T-cell (primary cell): ENCODE results near the gene PLS3. TPM values are rescaled to one million over a fixed set of nuclear protein-coding genes. Genes with fewer than 3 reads are reported as not detected.

Experiments used
- ATAC-seq, 4 experiments: fragments of 200-7000 bp in 3 of 4; fragments of 150-1000 bp in 1 of 4; cut with Tn5 transposase; replicated peaks in 1 of 4; 1 replicate in 3 of 4; 2 replicates in 1 of 4; pipeline ENCODE4 v1.10.0; 2021; ENCODE audit warnings: moderate library complexity in 3 of 4, mild to moderate bottlenecking in 2 of 4, moderate number of reproducible peaks in 1 of 4
- CTCF ChIA-PET, 2 donors: fragments of 300-600 bp; sonication (Branson Sonifier 250); formaldehyde crosslinking; loops; one replicate each; lab custom pipeline; 2022; ENCODE audit warnings: antibody characterized with exemption in 2 of 2; lab: Charles Lee
- POLR2A ChIA-PET, 2 donors: fragments of 300-600 bp; sonication (Branson Sonifier 250); formaldehyde crosslinking; loops; one replicate each; lab custom pipeline; 2022; ENCODE audit warnings: antibody characterized with exemption in 2 of 2; lab: Charles Lee
- DNase-seq, 35 experiments: peaks; one replicate each; pipeline versions ENCODE4 v3.0.0 to v3.0.0-alpha.2; 2013 to 2023
- H3K27ac ChIP-seq: one replicate; pipeline ENCODE4 v1.5.1; 2013; ENCODE audit warnings: low read length
- H3K27me3 ChIP-seq, 2 experiments: replicated peaks in 1 of 2; 1 replicate in 1 of 2; 2 replicates in 1 of 2; pipeline versions ENCODE4 v1.6.1 to v1.7.0; 2013; ENCODE audit warnings: low read length in 1 of 2, mixed read lengths in 1 of 2; ENCODE audit not compliant: control insufficient read depth in 2 of 2, insufficient read depth in 2 of 2; ENCODE audit errors: extremely low read depth in 1 of 2
- H3K36me3 ChIP-seq, 2 donors: 1 replicate in 1 of 2; 2 replicates in 1 of 2; pipeline versions ENCODE4 v1.6.1 to v1.7.0; 2013; ENCODE audit warnings: low read length in 1 of 2; ENCODE audit not compliant: control insufficient read depth in 2 of 2, insufficient read depth in 1 of 2; ENCODE audit errors: extremely low read depth in 1 of 2
- H3K4me1 ChIP-seq, 2 experiments: 1 replicate in 1 of 2; 2 replicates in 1 of 2; pipeline versions ENCODE4 v1.6.1 to v1.7.0; 2013; ENCODE audit warnings: low read length in 2 of 2, mixed read lengths in 1 of 2; ENCODE audit not compliant: insufficient read depth in 2 of 2, control insufficient read depth in 1 of 2; ENCODE audit errors: extremely low read depth in 1 of 2
- H3K4me3 ChIP-seq, 2 donors: 1 replicate in 1 of 2; 2 replicates in 1 of 2; pipeline versions ENCODE4 v1.5.1 to v1.7.0; 2013; ENCODE audit warnings: mild to moderate bottlenecking in 2 of 2, low read length in 1 of 2, moderate library complexity in 1 of 2; ENCODE audit not compliant: control insufficient read depth in 1 of 2; ENCODE audit errors: extremely low read depth in 1 of 2
- H3K9me3 ChIP-seq: 2 replicates; pipeline ENCODE4 v1.7.0; 2013
- H3K27ac Mint-ChIP-seq, 2 donors: one replicate each; pipeline ENCODE4 v1.8.0; 2020 to 2021; ENCODE audit warnings: mild to moderate bottlenecking in 2 of 2, mixed read lengths in 2 of 2
- H3K27me3 Mint-ChIP-seq, 2 donors: one replicate each; pipeline ENCODE4 v1.8.0; 2021 to 2022; ENCODE audit warnings: mixed read lengths in 2 of 2
- H3K36me3 Mint-ChIP-seq: one replicate; pipeline ENCODE4 v1.8.0; 2021; ENCODE audit warnings: mixed read lengths
- H3K4me1 Mint-ChIP-seq, 3 donors: one replicate each; pipeline ENCODE4 v1.8.0; 2020 to 2022; ENCODE audit warnings: mixed read lengths in 3 of 3, mild to moderate bottlenecking in 1 of 3
- H3K4me3 Mint-ChIP-seq, 3 donors: one replicate each; pipeline ENCODE4 v1.8.0; 2020 to 2022; ENCODE audit warnings: mild to moderate bottlenecking in 3 of 3, mixed read lengths in 3 of 3, moderate library complexity in 3 of 3
- H3K9me3 Mint-ChIP-seq, 3 donors: one replicate each; pipeline ENCODE4 v1.8.0; 2020 to 2022; ENCODE audit warnings: mixed read lengths in 3 of 3
- WGBS: methylation state at CpG from one replicate; pipeline ENCODE4 v1.1.5; 2013; ENCODE audit warnings: missing lambda C conversion rate; ENCODE audit not compliant: insufficient coverage; 5-methylcytosine and 5-hydroxymethylcytosine counted together
- total RNA-seq, 35 experiments: library from RNA in 6 of 35; stranded (reverse) in 6 of 35; fragments of 120-200 nt in 1 of 35; gene quantifications; one replicate each; pipeline versions ENCODE4 v1.2.1 to v1.2.4 and lab custom pipeline; 2013 to 2026

The PLS3 gene
- total RNA-seq, 5 donors from 2014 or later (not counting 1 experiment from before 2014, with no cell fraction given): 0.30 to 1.3 (median 0.73) TPM

DNA sequence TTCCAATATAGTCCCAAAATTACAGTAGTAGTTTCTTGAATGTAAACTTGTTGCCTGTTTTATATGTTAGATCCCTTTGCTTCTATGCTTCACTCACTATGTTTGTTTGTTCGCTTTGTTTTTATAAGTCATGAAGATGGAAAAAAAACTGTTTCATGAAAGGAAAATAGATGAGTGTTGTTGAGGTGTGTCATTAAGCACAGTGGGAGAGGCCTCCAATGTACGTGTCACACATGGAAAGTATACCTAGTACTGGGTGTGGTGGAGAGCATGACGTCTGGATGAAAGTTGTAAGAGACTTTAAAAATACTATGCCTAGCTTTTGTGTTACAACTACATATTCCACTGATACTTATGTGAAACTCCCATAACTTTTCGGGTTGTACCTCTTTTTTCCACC is 28.4 kb downstream of the PLS3 start:
- H3K36me3 Mint-ChIP-seq: no peaks in the 10 kb centered on the region
- Histone ChIP-seq H3K9me3 (no peaks in the 10 kb centered on the region), H3K27me3 (no peaks in the 10 kb centered on the region), H3K4me1 (no peaks in the 10 kb centered on the region), H3K27ac (no peak overlapping the region), H3K4me3 (no peak overlapping the region), H3K36me3 (no peaks in the 10 kb centered on the region)
- no peaks in the 10 kb centered on the region for H3K4me1 Mint-ChIP-seq
- H3K9me3 Mint-ChIP-seq: no peaks in the 10 kb centered on the region
- WGBS: no CpG with 5 or more reads among the region's 4 CpGs
- POLR2A ChIA-PET: no interaction called here
- peaks cover 0 to 19% of the 10 kb centered on the region in 2 donors for H3K27me3 Mint-ChIP-seq
- DNase-seq (no peak), ATAC-seq (no peak)
- no peak overlapping the region for H3K27ac Mint-ChIP-seq
- H3K4me3 Mint-ChIP-seq: no peak overlapping the region
- CTCF ChIA-PET: no interaction called here

DNA sequence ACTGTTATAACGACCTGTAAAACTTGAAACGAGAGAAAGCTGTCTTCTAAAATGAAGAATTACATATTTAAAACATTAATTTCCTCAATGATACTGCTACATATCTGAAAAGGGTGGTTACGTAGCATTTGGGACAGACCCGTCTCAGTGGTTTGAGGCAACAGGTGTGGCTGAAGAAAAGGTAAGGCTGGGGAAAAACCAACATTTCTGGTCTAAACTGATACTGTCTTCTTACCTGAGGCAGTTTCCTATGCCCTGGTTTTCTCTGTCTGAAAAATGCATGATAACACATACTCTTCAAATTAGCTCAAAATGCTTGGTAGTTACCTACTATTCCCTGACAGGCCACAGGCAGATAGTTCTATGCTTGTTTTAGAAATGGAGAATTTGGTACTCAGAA is 30.4 kb downstream of the PLS3 start:
- no peaks in the 10 kb centered on the region for H3K36me3 ChIP-seq
- no peak overlapping the region for H3K4me3 ChIP-seq
- H3K27me3 ChIP-seq: no peaks in the 10 kb centered on the region
- CTCF ChIA-PET: no interaction called here
- POLR2A ChIA-PET: no interaction called here
- Mint-ChIP-seq H3K27ac (no peak overlapping the region), H3K27me3 (peaks cover 0 to 30% of the 10 kb centered on the region in 2 donors), H3K4me3 (no peak overlapping the region), H3K36me3 (no peaks in the 10 kb centered on the region), H3K4me1 (no peaks in the 10 kb centered on the region), H3K9me3 (no peaks in the 10 kb centered on the region)
- ATAC-seq: no peak
- no peak overlapping the region for H3K27ac ChIP-seq
- DNase-seq: no peak
- H3K4me1 ChIP-seq: no peaks in the 10 kb centered on the region
- H3K9me3 ChIP-seq: no peaks in the 10 kb centered on the region
- no CpG with 5 or more reads among the region's 4 CpGs for WGBS

DNA sequence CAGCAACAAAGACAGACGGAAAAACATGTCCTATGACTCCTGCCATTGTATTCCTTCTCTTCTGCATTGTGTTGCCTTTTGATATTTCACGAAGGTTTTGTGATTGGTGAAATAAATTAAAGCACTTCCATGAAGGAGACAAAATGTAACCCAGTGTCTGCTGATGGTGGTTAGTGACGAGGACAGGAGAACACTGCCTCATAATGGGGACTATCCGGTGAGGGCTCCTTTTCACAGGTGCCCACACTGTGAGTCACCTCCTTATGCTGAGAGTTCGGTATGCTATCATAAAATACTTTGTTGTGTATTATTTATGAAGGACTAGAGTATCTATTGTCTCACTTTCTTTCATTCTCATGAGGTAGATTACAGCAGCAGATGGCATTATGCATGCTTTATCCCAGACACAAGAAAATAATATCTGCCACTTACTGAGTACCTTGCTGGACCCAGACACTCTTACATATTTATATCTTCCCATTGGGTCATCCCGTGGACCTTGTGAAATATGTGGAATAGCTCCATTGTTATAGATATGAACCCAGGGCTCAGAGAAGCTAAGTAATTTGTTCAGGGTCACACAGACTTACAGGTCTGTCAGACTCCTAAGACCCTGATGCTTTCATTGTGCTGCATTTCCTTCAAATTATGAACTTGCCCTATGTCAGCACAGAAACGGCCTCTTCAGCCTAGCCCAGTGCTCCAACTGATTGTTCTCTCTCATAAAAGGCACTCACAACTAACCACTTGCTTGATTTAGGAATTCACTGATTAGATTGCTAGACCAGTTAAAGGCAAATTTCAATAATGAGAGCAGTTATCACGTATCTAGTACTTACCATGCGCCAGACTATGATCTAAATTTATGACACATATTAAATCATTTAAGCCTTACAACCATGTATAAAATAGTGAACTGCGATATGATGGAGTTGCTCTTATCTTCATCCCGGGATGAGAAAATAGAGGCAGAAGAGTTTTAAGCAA is 31.2 kb downstream of the PLS3 start:
- Mint-ChIP-seq H3K27ac (no peak overlapping the region), H3K27me3 (peaks cover 0 to 31% of the 10 kb centered on the region in 2 donors), H3K4me1 (no peaks in the 10 kb centered on the region), H3K36me3 (no peaks in the 10 kb centered on the region), H3K4me3 (no peak overlapping the region), H3K9me3 (no peaks in the 10 kb centered on the region)
- DNase-seq: no peak
- H3K9me3 ChIP-seq: no peaks in the 10 kb centered on the region
- no peaks in the 10 kb centered on the region for H3K27me3 ChIP-seq
- WGBS: no CpG with 5 or more reads among the region's 11 CpGs
- H3K36me3 ChIP-seq: no peaks in the 10 kb centered on the region
- no peak overlapping the region for H3K4me3 ChIP-seq
- no peak for ATAC-seq
- no peak overlapping the region for H3K27ac ChIP-seq
- H3K4me1 ChIP-seq: no peaks in the 10 kb centered on the region
- ChIA-PET CTCF (no interaction called here), POLR2A (no interaction called here)

DNA sequence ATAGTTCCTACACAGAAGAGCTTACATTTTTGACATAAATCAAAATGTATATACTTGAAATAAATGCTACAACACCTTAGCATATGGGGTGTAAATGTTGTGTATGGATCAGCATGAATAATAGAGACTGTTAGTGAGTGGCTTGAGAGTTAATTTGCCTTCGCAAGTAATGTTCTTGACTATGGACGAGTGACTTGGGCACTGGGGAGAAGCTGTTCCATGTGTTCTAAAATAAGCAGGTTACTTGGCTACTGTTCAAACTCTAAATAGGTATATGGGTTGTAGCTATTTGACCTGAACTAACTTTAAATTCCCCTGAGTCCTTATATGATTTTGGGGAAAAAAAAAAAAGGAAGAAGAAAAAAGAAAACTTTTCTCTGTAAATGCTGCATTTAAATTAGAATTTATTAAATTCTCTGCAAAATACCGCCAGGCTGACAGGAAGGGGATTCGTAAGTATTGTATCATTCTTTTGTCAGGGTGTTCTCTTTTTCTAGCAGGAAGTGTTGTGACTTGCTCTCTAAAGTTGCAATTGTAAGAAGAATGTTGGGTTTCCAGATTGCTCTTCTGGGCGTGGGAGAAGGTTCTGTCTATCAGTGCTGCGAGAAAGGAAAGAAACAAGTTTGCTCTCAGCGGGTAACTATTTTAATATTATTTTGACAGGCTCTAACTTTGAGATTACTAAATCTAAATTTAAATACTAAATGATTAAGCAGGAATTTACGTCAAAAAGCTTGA is 32.2 kb downstream of the PLS3 start:
- 60% methylated on average over 1 of the region's 8 CpGs for WGBS

DNA sequence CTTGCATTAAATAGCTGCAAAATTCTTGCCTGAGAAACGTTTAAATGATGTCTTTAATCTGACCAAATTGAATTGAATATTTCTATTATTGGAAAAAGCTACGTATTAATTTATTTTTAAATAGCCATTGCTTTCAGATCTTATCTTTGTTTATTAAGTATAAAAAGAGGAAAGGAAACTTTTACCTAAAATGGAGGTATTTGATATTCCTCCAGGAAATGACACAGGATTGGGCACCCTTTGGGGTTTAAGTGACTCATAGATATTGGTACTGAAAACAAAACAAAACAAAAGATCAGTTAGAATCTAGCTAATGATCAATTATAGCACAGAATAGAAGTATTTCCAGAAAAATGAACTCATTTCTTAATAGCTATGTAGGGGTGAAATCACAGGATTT is 34.1 kb downstream of the PLS3 start:
- no peaks in the 10 kb centered on the region for H3K4me1 ChIP-seq
- H3K27ac ChIP-seq: no peak overlapping the region
- ChIA-PET POLR2A (no interaction called here), CTCF (no interaction called here)
- Mint-ChIP-seq H3K9me3 (no peaks in the 10 kb centered on the region), H3K27me3 (peaks cover 0 to 23% of the 10 kb centered on the region in 2 donors), H3K36me3 (no peaks in the 10 kb centered on the region), H3K27ac (no peak overlapping the region), H3K4me1 (no peaks in the 10 kb centered on the region), H3K4me3 (no peak overlapping the region)
- H3K36me3 ChIP-seq: no peaks in the 10 kb centered on the region
- ATAC-seq (no peak), DNase-seq (no peak)
- no peak overlapping the region for H3K4me3 ChIP-seq
- no CpG with 5 or more reads among the region's 2 CpGs for WGBS
- H3K27me3 ChIP-seq: no peaks in the 10 kb centered on the region
- no peaks in the 10 kb centered on the region for H3K9me3 ChIP-seq

More for the DNA sequence above, 32.2 kb downstream of the PLS3 start:
- ATAC-seq (no peak), DNase-seq (no peak)
- no peak overlapping the region for H3K27ac ChIP-seq
- no peaks in the 10 kb centered on the region for H3K4me1 ChIP-seq
- H3K36me3 ChIP-seq: no peaks in the 10 kb centered on the region
- no peaks in the 10 kb centered on the region for H3K9me3 Mint-ChIP-seq
- H3K36me3 Mint-ChIP-seq: no peaks in the 10 kb centered on the region
- CTCF ChIA-PET: no interaction called here
- H3K27me3 ChIP-seq: no peaks in the 10 kb centered on the region
- H3K27me3 Mint-ChIP-seq: peaks cover 0 to 31% of the 10 kb centered on the region in 2 donors
- H3K4me3 ChIP-seq: no peak overlapping the region
- H3K4me1 Mint-ChIP-seq: no peaks in the 10 kb centered on the region
- POLR2A ChIA-PET: no interaction called here
- H3K9me3 ChIP-seq: no peaks in the 10 kb centered on the region
- no peak overlapping the region for H3K27ac Mint-ChIP-seq
- H3K4me3 Mint-ChIP-seq: no peak overlapping the region

DNA sequence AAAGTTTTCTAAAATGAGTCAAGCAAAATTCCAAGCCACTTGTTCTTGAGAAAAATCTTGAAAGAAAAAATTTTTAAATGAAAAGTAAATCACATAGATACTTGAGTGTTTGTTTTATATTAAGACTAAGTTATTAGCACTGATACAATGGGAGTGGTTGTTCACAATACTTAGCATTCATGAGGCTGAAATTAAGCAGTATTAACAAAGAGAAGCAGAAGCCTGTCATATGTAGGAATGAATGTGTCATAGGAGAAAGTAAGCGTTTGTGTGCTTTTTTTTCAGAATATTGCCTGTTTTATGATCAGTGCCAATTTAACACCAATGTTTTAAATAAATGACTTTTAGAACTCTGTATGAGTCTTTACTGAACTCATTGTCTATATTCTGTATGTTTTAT is 37.6 kb downstream of the PLS3 start:
- Mint-ChIP-seq H3K27me3 (peaks cover 0 to 24% of the 10 kb centered on the region in 2 donors), H3K36me3 (no peaks in the 10 kb centered on the region), H3K9me3 (no peaks in the 10 kb centered on the region), H3K4me3 (no peak overlapping the region), H3K4me1 (no peaks in the 10 kb centered on the region), H3K27ac (no peak overlapping the region)
- DNase-seq (no peak), ATAC-seq (no peak)
- Histone ChIP-seq H3K4me3 (no peak overlapping the region), H3K27ac (no peak overlapping the region), H3K4me1 (no peaks in the 10 kb centered on the region), H3K9me3 (no peaks in the 10 kb centered on the region), H3K27me3 (no peaks in the 10 kb centered on the region), H3K36me3 (no peaks in the 10 kb centered on the region)
- WGBS: no CpG with 5 or more reads among the region's 1 CpG
- ChIA-PET CTCF (no interaction called here), POLR2A (no interaction called here)
